ENCODE data around the gene ASNS. TPM values are rescaled to one million over a fixed set of nuclear protein-coding genes. Genes with fewer than 3 reads are reported as not detected.
A peak's percentile ranks its signal among the peaks of the same experiment; 100 is the strongest.

Gene ASNS
- total RNA-seq, 1 experiment from 2014 or later = 111 TPM

GRCh38 chr7:97842006-97842405 lies 30.2 kb downstream of the ASNS start (continued):
- no peak for TF ChIP-seq AR (CRISPR knock-in tag; IDR thresholded peaks at IDR 0.05)
- no peak for TF ChIP-seq ZNF232 (CRISPR knock-in tag; IDR thresholded peaks at IDR 0.05)
- TF ChIP-seq MYBL2 (CRISPR knock-in tag; IDR thresholded peaks at IDR 0.05) = no peak
- TF ChIP-seq ZNF671 (CRISPR knock-in tag; IDR thresholded peaks at IDR 0.05) = no peak

GRCh38 chr7:97835296-97836138 lies 36.7 kb downstream of the ASNS start:
- H3K9me3 Mint-ChIP-seq = no peaks in the 10 kb centered on the region
- CTCF ChIA-PET = interaction anchor here (0.6 to 1.4 kb wide), 9 partner anchors 10 to 731 kb away, joined by 3 to 5 read pairs (median 3); no protein-coding TSS in a partner anchor
- ATAC-seq (peak; percentile 86), DNase-seq (ENCODE audit: low spot score) (peak; percentile 74)
- H3K27me3 Mint-ChIP-seq (ENCODE audit: low read depth) = no peaks in the 10 kb centered on the region
- no peaks in the 10 kb centered on the region for H3K36me3 Mint-ChIP-seq
- H3K4me3 Mint-ChIP-seq = no peak overlapping the region
- peak; percentile 63 for TF ChIP-seq CTCF (IDR thresholded peaks at IDR 0.05)
- no peak for TF ChIP-seq ZNF138 (CRISPR knock-in tag; conservative IDR thresholded peaks at IDR 0.05)
- H3K27ac Mint-ChIP-seq = no peak overlapping the region
- no peaks in the 10 kb centered on the region for H3K4me1 Mint-ChIP-seq
- POLR2A ChIA-PET = no interaction called here

GRCh38 chr7:97819161-97819560 lies 53.0 kb downstream of the ASNS start:
- ATAC-seq (no peak; the same call in 1 of the 2 replicates), DNase-seq (ENCODE audit: low spot score) (no peak)
- Mint-ChIP-seq H3K27me3 (ENCODE audit: low read depth) (peaks cover 7% of the 10 kb centered on the region), H3K36me3 (no peaks in the 10 kb centered on the region), H3K4me1 (peaks cover 8% of the 10 kb centered on the region; the same call in 1 of the 2 replicates), H3K4me3 (no peak overlapping the region), H3K27ac (no peak overlapping the region), H3K9me3 (peaks cover 6% of the 10 kb centered on the region)
- TF ChIP-seq MXD4 (CRISPR knock-in tag; IDR thresholded peaks at IDR 0.05; ENCODE audit: borderline replicate concordance) = no peak
- ChIA-PET POLR2A (interaction anchor here (0.6 kb wide), 1 partner anchor 437 kb away, joined by 3 read pairs; no protein-coding TSS in a partner anchor), CTCF (interaction anchor here (0.6 to 2.1 kb wide), 8 partner anchors 12 to 714 kb away, joined by 3 to 9 read pairs (median 3); partner anchors contain the start of gene ASNS)

- TF ChIP-seq NR2C2 (CRISPR knock-in tag; IDR thresholded peaks at IDR 0.05) (no peak), SP1 (CRISPR knock-in tag; conservative IDR thresholded peaks at IDR 0.05) (no peak), PRRX2 (CRISPR knock-in tag; IDR thresholded peaks at IDR 0.05) (no peak), NFYB (CRISPR knock-in tag; conservative IDR thresholded peaks at IDR 0.05; ENCODE audit: low read depth) (no peak), SMAD3 (CRISPR knock-in tag; IDR thresholded peaks at IDR 0.05; ENCODE audit: borderline replicate concordance) (no peak)
- Mint-ChIP-seq H3K27ac (no peak overlapping the region), H3K4me1 (peaks cover 8% of the 10 kb centered on the region; the same call in 1 of the 2 replicates), H3K27me3 (ENCODE audit: low read depth) (peaks cover 10% of the 10 kb centered on the region), H3K36me3 (no peaks in the 10 kb centered on the region), H3K4me3 (no peak overlapping the region), H3K9me3 (peaks cover 6% of the 10 kb centered on the region)
- ChIA-PET POLR2A (interaction anchor here (0.6 kb wide), 1 partner anchor 436 kb away, joined by 3 read pairs; no protein-coding TSS in a partner anchor), CTCF (interaction anchor here (0.9 to 2.1 kb wide), 3 partner anchors 17 to 713 kb away, joined by 3 to 9 read pairs (median 7); no protein-coding TSS in a partner anchor)
- DNase-seq (ENCODE audit: low spot score) (no peak), ATAC-seq (no peak)
Observed at GRCh38 chr7:97818066-97818663, 54.0 kb downstream of the ASNS start.

Other genes starting within 250 kb of the ASNS start
- gene TAC1, start 140.3 kb downstream of the ASNS start, total RNA-seq (2021) = 0.42 to 0.98 TPM (median 0.50 TPM) in 3 replicates
- gene OCM2, start 117.8 kb upstream of the ASNS start, total RNA-seq (2021) = not detected in 3 replicates
- 23.0 to 25.5 TPM (median 24.3 TPM) in 3 replicates for gene LMTK2, start 234.5 kb upstream of the ASNS start, total RNA-seq (2021)